ENCODE results near the gene OOSP4A. TPM values are rescaled to one million over a fixed set of nuclear protein-coding genes. Genes with fewer than 3 reads are reported as not detected.

The OOSP4A gene
- total and polyA plus RNA-seq, 10 of the 15 experiments (the other 5 are each of a cell fraction or from before 2014, with no cell fraction given): not detected

DNA sequence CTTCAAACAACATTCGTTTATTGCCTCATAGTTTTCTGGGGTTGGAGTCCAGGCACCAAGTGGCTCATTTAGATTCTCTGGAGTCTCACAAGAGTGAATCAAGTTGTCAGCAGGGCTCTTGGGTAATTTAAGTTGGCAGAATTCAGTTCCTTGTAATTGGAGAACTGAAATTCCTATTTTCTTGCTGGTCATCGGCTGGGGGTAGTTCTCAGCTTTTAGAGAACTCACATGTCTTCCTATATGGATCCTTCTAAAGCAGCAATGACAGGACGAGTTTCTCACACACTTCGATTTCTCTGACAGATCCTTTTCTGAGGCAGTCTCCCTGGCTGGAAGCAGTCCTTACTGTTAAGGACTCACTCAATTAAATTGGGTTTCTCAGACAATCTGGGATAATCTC lies 35.9 kb downstream of the OOSP4A start:
- DNase-seq (ENCODE audit: low read depth, low spot score) (no peak), ATAC-seq (no peak), FAIRE-seq (no peak)
- Histone ChIP-seq H3K4me1 (ENCODE audit: control insufficient read depth, insufficient read depth, low read length) (no peaks in the 10 kb centered on the region), H3K4me2 (ENCODE audit: control insufficient read depth, insufficient read depth) (no peak overlapping the region), H3K27me3 (replicated peaks in 1 of 2; ENCODE audit: control insufficient read depth in 2 of 2, insufficient read depth in 2 of 2, low read length in 1 of 2) (no peaks in the 10 kb centered on the region; a peak in 1 of 4 replicates), H2AFZ (ENCODE audit: control insufficient read depth, low read depth, low read length) (no peak overlapping the region), H3K27ac (ENCODE audit: control insufficient read depth, insufficient read depth) (no peak overlapping the region), H3K9ac (ENCODE audit: control insufficient read depth, insufficient read depth, low read length) (no peak overlapping the region), H3K4me3 (no peak overlapping the region), H3K9me3 (replicated peaks; ENCODE audit: control insufficient read depth, insufficient read depth, low read length) (no peaks in the 10 kb centered on the region), H3K36me3 (ENCODE audit: control insufficient read depth in 2 of 2, insufficient read depth in 2 of 2, low read length in 1 of 2) (no peaks in the 10 kb centered on the region), H3K79me2 (ENCODE audit: control insufficient read depth, insufficient read depth, low read length) (no peaks in the 10 kb centered on the region), H4K20me1 (ENCODE audit: control insufficient read depth, insufficient read depth) (no peaks in the 10 kb centered on the region)
- ChIA-PET SMC1A (ENCODE audit: uncharacterized antibody, unreplicated experiment) (no interaction called here), POLR2A (no interaction called here), CTCF (no interaction called here), RAD21 (ENCODE audit: unreplicated experiment) (no interaction called here)
- in situ Hi-C loops (cut with MboI) (no loop called here), intact Hi-C loops (cut with micrococcal nuclease; ENCODE audit: unreplicated experiment) (no loop called here)
- TF ChIP-seq MYC (IDR thresholded peaks at IDR 0.05; ENCODE audit: insufficient read depth, insufficient read length, insufficient replicate concordance, low read length, severe bottlenecking) (no peak), IKZF2 (IDR thresholded peaks at IDR 0.05) (no peak), NR2F1 (conservative IDR thresholded peaks at IDR 0.05) (no peak), BRCA1 (IDR thresholded peaks at IDR 0.05; ENCODE audit: low read depth, low read length) (no peak), SMAD1 (IDR thresholded peaks at IDR 0.05; ENCODE audit: low read depth, partially characterized antibody) (no peak), RCOR1 (conservative IDR thresholded peaks at IDR 0.05; ENCODE audit: low read depth, low read length) (no peak), NR2C2 (IDR thresholded peaks at IDR 0.05; ENCODE audit: borderline replicate concordance, control insufficient read depth, insufficient read length, low read depth) (no peak), POU2F2 (IDR thresholded peaks at IDR 0.05; ENCODE audit: borderline replicate concordance, low read depth, low read length) (no peak), CHD2 (IDR thresholded peaks at IDR 0.05; ENCODE audit: borderline replicate concordance, low read depth, low read length) (no peak), ATF7 (IDR thresholded peaks at IDR 0.05; ENCODE audit: low read depth) (no peak), SPI1 (IDR thresholded peaks at IDR 0.05; ENCODE audit: borderline replicate concordance, insufficient read depth, low read depth, low read length) (no peak), SIN3A (IDR thresholded peaks at IDR 0.05; ENCODE audit: low read depth, low read length) (no peak)
- TF ChIP-seq, protein P1, sequence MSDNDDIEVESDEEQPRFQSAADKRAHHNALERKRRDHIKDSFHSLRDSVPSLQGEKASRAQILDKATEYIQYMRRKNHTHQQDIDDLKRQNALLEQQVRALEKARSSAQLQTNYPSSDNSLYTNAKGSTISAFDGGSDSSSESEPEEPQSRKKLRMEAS (IDR thresholded peaks at IDR 0.05; ENCODE audit: low read depth, low read length): no peak
- no TSS peak for BruUV-seq (replicated peaks)
- 1% methylated on average over 4 of the region's 4 CpGs for WGBS (ENCODE audit: insufficient coverage, insufficient replicate concordance, low lambda C conversion rate, missing lambda C conversion rate)

Measured in GM12878 (cell line).